WTC11 (cell line): Measurements from ENCODE around the gene OGFOD3. TPM values are rescaled to one million over a fixed set of nuclear protein-coding genes. Genes with fewer than 3 reads are reported as not detected.
A peak's percentile ranks its signal among the peaks of the same experiment; 100 is the strongest.

Source experiments
- ATAC-seq: fragments of 200-7000 bp; cut with Tn5 transposase; 2 replicates; pipeline ENCODE4 v1.10.0; 2021; ENCODE audit warnings: mild to moderate bottlenecking, moderate library complexity
- CTCF ChIA-PET: fragments of 300-600 bp; sonication (Branson Sonifier 250); formaldehyde crosslinking; loops from one replicate; lab custom pipeline; 2021; ENCODE audit warnings: antibody characterized with exemption; lab: Charles Lee
- POLR2A ChIA-PET: fragments of 350-600 bp; sonication (Branson Sonifier 250); formaldehyde crosslinking; loops from one replicate; lab custom pipeline; 2021; ENCODE audit warnings: antibody characterized with exemption; lab: Charles Lee
- DNase-seq: peaks from one replicate; pipeline ENCODE4 v3.0.0; 2021; ENCODE audit warnings: low spot score
- H3K27ac Mint-ChIP-seq: 2 replicates; pipeline ENCODE4 v1.8.0; 2021; ENCODE audit warnings: mixed read lengths
- H3K27me3 Mint-ChIP-seq: 2 replicates; pipeline ENCODE4 v1.8.0; 2021; ENCODE audit warnings: low read depth, mild to moderate bottlenecking, moderate library complexity, mixed read lengths
- H3K36me3 Mint-ChIP-seq: 2 replicates; pipeline ENCODE4 v1.8.0; 2021; ENCODE audit warnings: mixed read lengths
- H3K4me1 Mint-ChIP-seq: 2 replicates; pipeline ENCODE4 v1.8.0; 2022; ENCODE audit warnings: mixed read lengths
- H3K4me3 Mint-ChIP-seq: 2 replicates; pipeline ENCODE4 v1.8.0; 2021; ENCODE audit warnings: mild to moderate bottlenecking, moderate library complexity, mixed read lengths
- H3K9me3 Mint-ChIP-seq: 2 replicates; pipeline ENCODE4 v1.8.0; 2021; ENCODE audit warnings: mixed read lengths
- CDX4 ChIP-seq: fragments of 250-450 bp; sonication (Bioruptor Pico); IDR thresholded peaks from 2 replicates; pipeline ENCODE4 v1.9.0; 2021; ENCODE audit warnings: moderate library complexity, mild to moderate bottlenecking, inconsistent platforms, borderline replicate concordance
- CREB1 ChIP-seq: sonication (generic); formaldehyde crosslinking; IDR thresholded peaks from 2 replicates; pipeline ENCODE4 v1.8.0; 2023; ENCODE audit warnings: mild to moderate bottlenecking, missing genetic modification reagents
- E2F1 ChIP-seq: sonication (generic); formaldehyde crosslinking; IDR thresholded peaks from 2 replicates; pipeline ENCODE4 v1.8.0; 2022; ENCODE audit warnings: mild to moderate bottlenecking, missing genetic modification reagents
- FOXJ3 ChIP-seq: sonication (generic); formaldehyde crosslinking; IDR thresholded peaks from 2 replicates; pipeline ENCODE4 v1.9.0; 2021; ENCODE audit warnings: missing genetic modification reagents, mild to moderate bottlenecking, borderline replicate concordance
- FOXP1 ChIP-seq: sonication (generic); formaldehyde crosslinking; IDR thresholded peaks from 2 replicates; pipeline ENCODE4 v1.8.0; 2022; ENCODE audit warnings: missing genetic modification reagents, mild to moderate bottlenecking, moderate library complexity, borderline replicate concordance
- FOXP4 ChIP-seq: sonication (generic); formaldehyde crosslinking; IDR thresholded peaks from 2 replicates; pipeline ENCODE4 v1.8.0; 2022; ENCODE audit warnings: mild to moderate bottlenecking, missing genetic modification reagents
- MLX ChIP-seq: sonication (generic); formaldehyde crosslinking; IDR thresholded peaks from 2 replicates; pipeline ENCODE4 v1.8.1; 2023; ENCODE audit warnings: mild to moderate bottlenecking, missing genetic modification reagents, moderate library complexity
- RELA ChIP-seq: sonication (generic); formaldehyde crosslinking; IDR thresholded peaks from 2 replicates; pipeline ENCODE4 v1.8.1; 2022; ENCODE audit warnings: missing genetic modification reagents, mild to moderate bottlenecking, borderline replicate concordance
- TCF7 ChIP-seq: sonication (generic); formaldehyde crosslinking; IDR thresholded peaks from 2 replicates; pipeline ENCODE4 v1.8.0; 2022; ENCODE audit warnings: mild to moderate bottlenecking, low read depth, missing genetic modification reagents, moderate library complexity
- TEAD1 ChIP-seq: sonication (generic); formaldehyde crosslinking; IDR thresholded peaks from 2 replicates; pipeline ENCODE4 v1.8.0; 2022; ENCODE audit warnings: mild to moderate bottlenecking, missing genetic modification reagents
- TEAD4 ChIP-seq: sonication (generic); formaldehyde crosslinking; IDR thresholded peaks from 2 replicates; pipeline ENCODE4 v1.8.0; 2022; ENCODE audit warnings: mild to moderate bottlenecking, missing genetic modification reagents
- TP53 ChIP-seq: sonication (generic); formaldehyde crosslinking; IDR thresholded peaks from 2 replicates; pipeline ENCODE4 v1.8.1; 2023; ENCODE audit warnings: mild to moderate bottlenecking, missing genetic modification reagents
- ZNF263 ChIP-seq: sonication (generic); formaldehyde crosslinking; IDR thresholded peaks from 2 replicates; pipeline ENCODE4 v1.8.1; 2022; ENCODE audit warnings: low read depth, mild to moderate bottlenecking, moderate library complexity, missing genetic modification reagents
- ZNF396 ChIP-seq: fragments of 250-450 bp; sonication (Bioruptor Pico); IDR thresholded peaks from 2 replicates; pipeline ENCODE4 v1.8.0; 2021; ENCODE audit warnings: mild to moderate bottlenecking, moderate library complexity, borderline replicate concordance
- ZNF416 ChIP-seq: fragments of 250-450 bp; sonication (Bioruptor Pico); IDR thresholded peaks from 2 replicates; pipeline ENCODE4 v1.9.0; 2021; ENCODE audit warnings: mild to moderate bottlenecking, inconsistent platforms
- ZNF423 ChIP-seq: fragments of 250-450 bp; sonication (Bioruptor Pico); IDR thresholded peaks from 2 replicates; pipeline ENCODE4 v2.1.2; 2022; ENCODE audit warnings: mild to moderate bottlenecking, moderate library complexity
- total RNA-seq: library from RNA; stranded (reverse); gene quantifications from 3 replicates; pipeline ENCODE4 v1.2.3, GENCODE V29; 2021
- TF ChIP-seq, protein P1 (sequence below): sonication (generic); formaldehyde crosslinking; IDR thresholded peaks from 2 replicates; pipeline ENCODE4 v1.8.1; 2023; ENCODE audit warnings: mild to moderate bottlenecking, moderate library complexity, missing genetic modification reagents
- TF ChIP-seq, protein P2 (sequence below): sonication (generic); formaldehyde crosslinking; IDR thresholded peaks from 2 replicates; pipeline ENCODE4 v1.8.1; 2022; ENCODE audit warnings: missing genetic modification reagents, borderline replicate concordance
- TF ChIP-seq, protein P3 (sequence below): fragments of 200-600 bp; IDR thresholded peaks from 2 replicates; pipeline ENCODE4 v1.8.0; 2022; ENCODE audit warnings: antibody characterized with exemption

The OGFOD3 gene
- total RNA-seq, 1 experiment from 2014 or later = 20.4 TPM

GRCh38 chr17:82437325-82437668 lies 18.9 kb upstream of the OGFOD3 start:
- no peaks in the 10 kb centered on the region for H3K27me3 Mint-ChIP-seq
- CTCF ChIA-PET = no interaction called here

DNA sequence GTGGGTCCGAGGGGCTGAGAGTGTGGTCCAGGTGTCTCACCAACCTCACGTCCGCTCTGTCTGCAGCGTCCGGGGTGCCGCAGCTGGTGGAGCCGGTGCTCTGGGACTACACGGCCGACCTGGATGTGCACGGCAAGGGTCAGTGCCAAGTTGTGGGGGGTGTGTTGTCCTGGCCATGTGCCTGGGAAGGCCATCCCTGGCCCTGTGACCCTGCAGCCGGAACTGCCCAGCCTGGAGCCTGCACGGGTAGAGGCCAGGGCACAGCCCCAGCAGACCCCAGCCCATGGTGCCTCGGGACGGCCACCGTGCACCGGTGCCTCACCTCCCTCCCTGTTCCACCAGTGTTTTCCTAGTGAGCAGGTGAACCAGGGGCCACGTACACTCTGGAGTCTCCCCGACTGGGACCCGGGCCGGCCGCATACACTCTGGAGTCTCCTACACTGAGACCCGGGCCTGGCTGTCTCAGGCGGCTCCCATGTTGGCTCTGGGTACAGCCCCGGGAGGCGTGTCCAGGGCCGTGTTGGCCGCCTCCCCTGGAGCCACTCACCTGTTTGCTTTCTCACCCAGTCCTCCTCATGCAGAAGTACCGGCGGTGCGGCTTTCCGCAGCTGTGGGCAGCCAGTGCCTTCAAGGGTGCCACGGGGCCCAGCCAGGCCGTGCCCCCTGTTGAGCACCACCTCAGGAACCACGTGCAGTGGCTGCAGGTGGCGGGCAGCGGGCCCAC lies 18.4 kb upstream of the OGFOD3 start:
- no peaks in the 10 kb centered on the region for H3K9me3 Mint-ChIP-seq
- H3K4me3 Mint-ChIP-seq = no peak overlapping the region
- ChIA-PET POLR2A (no interaction called here), CTCF (interaction anchor here (0.9 to 1.1 kb wide), 2 partner anchors 10 to 12 kb away, joined by 4 to 5 read pairs; no protein-coding TSS in a partner anchor)
- TF ChIP-seq TEAD4 (CRISPR knock-in tag) (no peak), CDX4 (no peak), CREB1 (no peak), ZNF423 (CRISPR knock-in tag) (no peak), E2F1 (no peak), TP53 (CRISPR knock-in tag) (no peak), RELA (CRISPR knock-in tag) (no peak), ZNF396 (CRISPR knock-in tag) (no peak), FOXP1 (CRISPR knock-in tag) (no peak), ZNF416 (CRISPR knock-in tag) (no peak)
- TF ChIP-seq, protein P1, sequence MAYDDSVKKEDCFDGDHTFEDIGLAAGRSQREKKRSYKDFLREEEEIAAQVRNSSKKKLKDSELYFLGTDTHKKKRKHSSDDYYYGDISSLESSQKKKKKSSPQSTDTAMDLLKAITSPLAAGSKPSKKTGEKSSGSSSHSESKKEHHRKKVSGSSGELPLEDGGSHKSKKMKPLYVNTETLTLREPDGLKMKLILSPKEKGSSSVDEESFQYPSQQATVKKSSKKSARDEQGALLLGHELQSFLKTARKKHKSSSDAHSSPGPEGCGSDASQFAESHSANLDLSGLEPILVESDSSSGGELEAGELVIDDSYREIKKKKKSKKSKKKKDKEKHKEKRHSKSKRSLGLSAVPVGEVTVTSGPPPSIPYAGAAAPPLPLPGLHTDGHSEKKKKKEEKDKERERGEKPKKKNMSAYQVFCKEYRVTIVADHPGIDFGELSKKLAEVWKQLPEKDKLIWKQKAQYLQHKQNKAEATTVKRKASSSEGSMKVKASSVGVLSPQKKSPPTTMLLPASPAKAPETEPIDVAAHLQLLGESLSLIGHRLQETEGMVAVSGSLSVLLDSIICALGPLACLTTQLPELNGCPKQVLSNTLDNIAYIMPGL = no peak
- TF ChIP-seq, protein P2, sequence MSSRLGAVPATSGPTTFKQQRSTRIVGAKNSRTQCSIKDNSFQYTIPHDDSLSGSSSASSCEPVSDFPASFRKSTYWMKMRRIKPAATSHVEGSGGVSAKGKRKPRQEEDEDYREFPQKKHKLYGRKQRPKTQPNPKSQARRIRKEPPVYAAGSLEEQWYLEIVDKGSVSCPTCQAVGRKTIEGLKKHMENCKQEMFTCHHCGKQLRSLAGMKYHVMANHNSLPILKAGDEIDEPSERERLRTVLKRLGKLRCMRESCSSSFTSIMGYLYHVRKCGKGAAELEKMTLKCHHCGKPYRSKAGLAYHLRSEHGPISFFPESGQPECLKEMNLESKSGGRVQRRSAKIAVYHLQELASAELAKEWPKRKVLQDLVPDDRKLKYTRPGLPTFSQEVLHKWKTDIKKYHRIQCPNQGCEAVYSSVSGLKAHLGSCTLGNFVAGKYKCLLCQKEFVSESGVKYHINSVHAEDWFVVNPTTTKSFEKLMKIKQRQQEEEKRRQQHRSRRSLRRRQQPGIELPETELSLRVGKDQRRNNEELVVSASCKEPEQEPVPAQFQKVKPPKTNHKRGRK (CRISPR knock-in tag) = no peak
- TF ChIP-seq, protein P3, sequence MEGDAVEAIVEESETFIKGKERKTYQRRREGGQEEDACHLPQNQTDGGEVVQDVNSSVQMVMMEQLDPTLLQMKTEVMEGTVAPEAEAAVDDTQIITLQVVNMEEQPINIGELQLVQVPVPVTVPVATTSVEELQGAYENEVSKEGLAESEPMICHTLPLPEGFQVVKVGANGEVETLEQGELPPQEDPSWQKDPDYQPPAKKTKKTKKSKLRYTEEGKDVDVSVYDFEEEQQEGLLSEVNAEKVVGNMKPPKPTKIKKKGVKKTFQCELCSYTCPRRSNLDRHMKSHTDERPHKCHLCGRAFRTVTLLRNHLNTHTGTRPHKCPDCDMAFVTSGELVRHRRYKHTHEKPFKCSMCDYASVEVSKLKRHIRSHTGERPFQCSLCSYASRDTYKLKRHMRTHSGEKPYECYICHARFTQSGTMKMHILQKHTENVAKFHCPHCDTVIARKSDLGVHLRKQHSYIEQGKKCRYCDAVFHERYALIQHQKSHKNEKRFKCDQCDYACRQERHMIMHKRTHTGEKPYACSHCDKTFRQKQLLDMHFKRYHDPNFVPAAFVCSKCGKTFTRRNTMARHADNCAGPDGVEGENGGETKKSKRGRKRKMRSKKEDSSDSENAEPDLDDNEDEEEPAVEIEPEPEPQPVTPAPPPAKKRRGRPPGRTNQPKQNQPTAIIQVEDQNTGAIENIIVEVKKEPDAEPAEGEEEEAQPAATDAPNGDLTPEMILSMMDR = no peak
- H3K4me1 Mint-ChIP-seq = peaks cover 12% of the 10 kb centered on the region
- H3K27ac Mint-ChIP-seq = no peak overlapping the region
- no peaks in the 10 kb centered on the region for H3K27me3 Mint-ChIP-seq
- H3K36me3 Mint-ChIP-seq = no peaks in the 10 kb centered on the region
- no peak for ATAC-seq
- DNase-seq = no peak

More at GRCh38 chr17:82437325-82437668, 18.9 kb upstream of the OGFOD3 start:
- ATAC-seq = no peak
- H3K27ac Mint-ChIP-seq = peak overlapping the region; percentile 45; the same call in 1 of the 2 replicates
- POLR2A ChIA-PET = no interaction called here
- no peak overlapping the region for H3K4me3 Mint-ChIP-seq
- TF ChIP-seq TP53 (CRISPR knock-in tag) (no peak), FOXP4 (CRISPR knock-in tag) (no peak), TCF7 (CRISPR knock-in tag) (no peak), MLX (CRISPR knock-in tag) (no peak), ZNF263 (CRISPR knock-in tag) (no peak), FOXJ3 (CRISPR knock-in tag) (no peak), TEAD1 (no peak), RELA (CRISPR knock-in tag) (no peak)
- H3K9me3 Mint-ChIP-seq = no peaks in the 10 kb centered on the region
- no peaks in the 10 kb centered on the region for H3K36me3 Mint-ChIP-seq
- DNase-seq = no peak
- H3K4me1 Mint-ChIP-seq = peaks cover 13% of the 10 kb centered on the region
